HepG2 (cell line): ENCODE data around the gene FTL. TPM values are rescaled to one million over a fixed set of nuclear protein-coding genes. Genes with fewer than 3 reads are reported as not detected.
A peak's percentile ranks its signal among the peaks of the same experiment; 100 is the strongest.

Source experiments
- HCFC1 ChIP-seq: fragments of 150-350 bp; IDR thresholded peaks from 2 replicates; pipeline ENCODE4 v1.6.1; 2014; ENCODE audit warnings: low read depth, low read length
- HIVEP1 ChIP-seq: sonication (generic); formaldehyde crosslinking; IDR thresholded peaks from 2 replicates; pipeline ENCODE4 v1.4.0; 2020; ENCODE audit warnings: mild to moderate bottlenecking, missing genetic modification reagents
- IRX3 ChIP-seq: sonication (generic); formaldehyde crosslinking; IDR thresholded peaks from 2 replicates; pipeline ENCODE4 v1.8.1; 2023; ENCODE audit warnings: mild to moderate bottlenecking, low read depth, missing genetic modification reagents, borderline replicate concordance
- PLSCR1 ChIP-seq: sonication (generic); formaldehyde crosslinking; IDR thresholded peaks from 2 replicates; pipeline ENCODE4 v1.5.0; 2020; ENCODE audit warnings: missing genetic modification reagents, mild to moderate bottlenecking, borderline replicate concordance
- SCMH1 ChIP-seq: sonication (generic); formaldehyde crosslinking; IDR thresholded peaks from 2 replicates; pipeline ENCODE4 v1.9.0; 2021; ENCODE audit warnings: missing genetic modification reagents, mild to moderate bottlenecking, borderline replicate concordance
- SOX6 ChIP-seq, 2 experiments: fragments of 450-650 bp in 1 of 2; sonication (generic) in 1 of 2; formaldehyde crosslinking in 1 of 2; IDR thresholded peaks; 2 replicates each; pipeline versions ENCODE4 v1.4.0 to v1.6.1; 2017 to 2020; ENCODE audit warnings: antibody characterized with exemption in 1 of 2, mild to moderate bottlenecking in 1 of 2, missing genetic modification reagents in 1 of 2
- TAF1 ChIP-seq: sonication (generic); formaldehyde crosslinking; IDR thresholded peaks from 2 replicates; pipeline ENCODE4 v1.4.0; 2020; ENCODE audit warnings: missing genetic modification reagents
- TBP ChIP-seq: sonication (generic); formaldehyde crosslinking; IDR thresholded peaks from 2 replicates; pipeline ENCODE4 v1.5.0; 2020; ENCODE audit warnings: missing genetic modification reagents
- TERF1 ChIP-seq: sonication (generic); formaldehyde crosslinking; IDR thresholded peaks from 2 replicates; pipeline ENCODE4 v1.8.0; 2022; ENCODE audit warnings: mild to moderate bottlenecking, missing genetic modification reagents, moderate library complexity
- ZHX2 ChIP-seq, 2 experiments: sonication (generic) in 1 of 2; formaldehyde crosslinking in 1 of 2; IDR thresholded peaks; 2 replicates each; pipeline versions ENCODE4 v1.6.1 to v1.9.0; 2014 to 2022; ENCODE audit warnings: antibody characterized with exemption in 1 of 2, borderline replicate concordance in 1 of 2, inconsistent platforms in 1 of 2, low read depth in 1 of 2, missing genetic modification reagents in 1 of 2
- ZNF160 ChIP-seq: sonication (generic); formaldehyde crosslinking; IDR thresholded peaks from 2 replicates; pipeline ENCODE4 v1.8.0; 2022; ENCODE audit warnings: mild to moderate bottlenecking, inconsistent platforms, missing genetic modification reagents
- ZNF335 ChIP-seq: sonication (generic); formaldehyde crosslinking; IDR thresholded peaks from 2 replicates; pipeline ENCODE4 v1.4.0; 2020; ENCODE audit warnings: missing genetic modification reagents
- ZNF414 ChIP-seq: sonication (generic); formaldehyde crosslinking; IDR thresholded peaks from 2 replicates; pipeline ENCODE4 v1.5.0; 2020; ENCODE audit warnings: missing genetic modification reagents
- ZNF589 ChIP-seq: sonication (generic); formaldehyde crosslinking; conservative IDR thresholded peaks from 2 replicates; pipeline ENCODE4 v1.8.0; 2022; ENCODE audit warnings: mild to moderate bottlenecking, moderate library complexity, missing genetic modification reagents
- ZNF678 ChIP-seq: sonication (generic); formaldehyde crosslinking; IDR thresholded peaks from 2 replicates; pipeline ENCODE4 v1.4.0; 2020; ENCODE audit warnings: mild to moderate bottlenecking, missing genetic modification reagents
- ZXDC ChIP-seq: sonication (generic); formaldehyde crosslinking; IDR thresholded peaks from 2 replicates; pipeline ENCODE4 v1.5.0; 2020; ENCODE audit warnings: mild to moderate bottlenecking, missing genetic modification reagents
- polyA plus RNA-seq, 8 experiments: library from polyadenylated mRNA; depleted of rRNA in 3 of 8; stranded (reverse) in 7 of 8; unstranded in 1 of 8; fragments of >200 nt; fragmentation: Illumina TruSeq in 4 of 8; extraction: Trizol in 4 of 8; gene quantifications; 2 replicates each; pipeline versions ENCODE4 v1.2.1 to v1.2.3, GENCODE V29; 2011 to 2016; ENCODE audit warnings: low read depth in 4 of 8, missing spikeins in 1 of 8, mixed read lengths in 1 of 8; ENCODE audit not compliant: insufficient read depth in 1 of 8
- total RNA-seq, 5 experiments: library from RNA; depleted of rRNA; stranded (reverse); fragments of >200 nt; fragmentation: Illumina TruSeq; extraction: Trizol; gene quantifications; 2 replicates each; pipeline ENCODE4 v1.2.3, GENCODE V29; 2016; ENCODE audit warnings: low read depth in 1 of 5

Gene FTL
- total and polyA plus RNA-seq, 2 of the 13 experiments (the other 11 are each of a cell fraction or from before 2014, with no cell fraction given), result 2,721 to 8,800 TPM

- TF ChIP-seq TAF1 (peak; percentile 99), ZNF589 (CRISPR knock-in tag) (peak; percentile 69; the same call in 1 of the 2 replicates), SCMH1 (no peak), IRX3 (CRISPR knock-in tag) (no peak; the same call in 1 of the 2 replicates), SOX6 (IDR thresholded peaks at IDR 0.05) (no peak), SOX6 (CRISPR knock-in tag; IDR thresholded peaks at IDR 0.05) (peak; percentile 69), ZXDC (CRISPR knock-in tag) (0 out of 2 replicates have a peak, but pooled peaks have one; percentile 55), ZNF414 (CRISPR knock-in tag) (no peak), TERF1 (CRISPR knock-in tag) (no peak), ZHX2 (IDR thresholded peaks at IDR 0.05; ENCODE audit: low read depth) (peak; percentile 50; the same call in 1 of the 2 replicates), ZHX2 (CRISPR knock-in tag; IDR thresholded peaks at IDR 0.05; ENCODE audit: borderline replicate concordance) (no peak), HIVEP1 (CRISPR knock-in tag) (no peak), ZNF335 (peak; percentile 71; the same call in 1 of the 2 replicates), TBP (CRISPR knock-in tag) (peak; percentile 95; the same call in 1 of the 2 replicates), PLSCR1 (CRISPR knock-in tag) (no peak), ZNF160 (CRISPR knock-in tag) (peak; percentile 78; the same call in 1 of the 2 replicates), HCFC1 (peak; percentile 36), ZNF678 (CRISPR knock-in tag) (peak; percentile 68; the same call in 1 of the 2 replicates)
These were observed at the start of gene FTL (continued) for GRCh38 chr19:48965040-48965805.
